ENCODE results near the gene MAGI2. TPM values are rescaled to one million over a fixed set of nuclear protein-coding genes. Genes with fewer than 3 reads are reported as not detected.

Gene MAGI2
- total RNA-seq, 6 experiments from 2014 or later, result 7.1 to 9.8 (median 8.5) TPM

DNA sequence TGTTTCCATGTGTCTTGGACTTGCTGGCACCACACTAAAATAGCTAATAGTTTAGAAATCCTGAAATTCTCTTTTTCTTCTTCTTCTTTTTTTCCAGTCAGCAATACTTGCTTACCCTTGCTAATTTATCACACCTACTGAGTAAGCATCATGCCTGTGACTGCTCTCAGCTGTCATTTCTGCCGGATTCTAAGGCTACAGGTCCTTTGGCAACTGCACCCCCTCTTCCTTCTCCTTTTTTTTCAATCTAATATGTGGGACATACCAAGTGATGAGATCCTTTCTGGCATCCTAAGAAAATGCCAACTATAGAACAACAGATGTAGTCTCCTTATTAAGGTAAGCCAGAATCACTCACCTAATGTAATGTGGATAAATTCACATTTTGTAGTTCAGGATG lies 444.7 kb downstream of the MAGI2 start:
- H3K27me3 Mint-ChIP-seq (ENCODE audit: insufficient read depth), result no peaks in the 10 kb centered on the region

DNA sequence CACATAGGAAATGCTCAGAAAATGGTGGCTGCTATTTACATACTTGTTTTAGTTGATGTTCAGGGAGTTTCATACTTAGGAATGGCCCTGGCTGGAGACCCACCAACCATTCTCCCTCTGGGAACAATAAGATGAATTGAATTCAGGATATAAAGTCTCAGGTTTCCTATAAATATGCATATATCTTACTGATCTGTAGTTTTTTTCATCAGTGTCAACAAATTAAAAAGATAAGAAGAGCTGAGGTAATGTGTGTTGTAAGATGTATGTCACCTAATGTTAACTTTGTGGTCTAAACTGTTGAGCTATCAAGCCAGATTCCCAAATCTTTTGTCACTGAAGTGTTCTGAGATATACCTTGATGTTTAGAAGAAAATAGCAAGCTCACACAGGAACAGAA lies 457.5 kb downstream of the MAGI2 start:
- Mint-ChIP-seq H3K27me3 (ENCODE audit: insufficient read depth) (no peaks in the 10 kb centered on the region; the same call in 1 of the 2 replicates), H3K4me1 (ENCODE audit: low read depth) (no peaks in the 10 kb centered on the region), H3K4me3 (no peak overlapping the region), H3K36me3 (ENCODE audit: low read depth) (no peaks in the 10 kb centered on the region), H3K27ac (no peak overlapping the region), H3K9me3 (no peaks in the 10 kb centered on the region)
- DNase-seq, result no peak
- TF ChIP-seq, protein P1, sequence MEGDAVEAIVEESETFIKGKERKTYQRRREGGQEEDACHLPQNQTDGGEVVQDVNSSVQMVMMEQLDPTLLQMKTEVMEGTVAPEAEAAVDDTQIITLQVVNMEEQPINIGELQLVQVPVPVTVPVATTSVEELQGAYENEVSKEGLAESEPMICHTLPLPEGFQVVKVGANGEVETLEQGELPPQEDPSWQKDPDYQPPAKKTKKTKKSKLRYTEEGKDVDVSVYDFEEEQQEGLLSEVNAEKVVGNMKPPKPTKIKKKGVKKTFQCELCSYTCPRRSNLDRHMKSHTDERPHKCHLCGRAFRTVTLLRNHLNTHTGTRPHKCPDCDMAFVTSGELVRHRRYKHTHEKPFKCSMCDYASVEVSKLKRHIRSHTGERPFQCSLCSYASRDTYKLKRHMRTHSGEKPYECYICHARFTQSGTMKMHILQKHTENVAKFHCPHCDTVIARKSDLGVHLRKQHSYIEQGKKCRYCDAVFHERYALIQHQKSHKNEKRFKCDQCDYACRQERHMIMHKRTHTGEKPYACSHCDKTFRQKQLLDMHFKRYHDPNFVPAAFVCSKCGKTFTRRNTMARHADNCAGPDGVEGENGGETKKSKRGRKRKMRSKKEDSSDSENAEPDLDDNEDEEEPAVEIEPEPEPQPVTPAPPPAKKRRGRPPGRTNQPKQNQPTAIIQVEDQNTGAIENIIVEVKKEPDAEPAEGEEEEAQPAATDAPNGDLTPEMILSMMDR (IDR thresholded peaks at IDR 0.05), result no peak

More for the DNA sequence above, 444.7 kb downstream of the MAGI2 start:
- no peaks in the 10 kb centered on the region for H3K9me3 Mint-ChIP-seq
- H3K27ac Mint-ChIP-seq, result no peak overlapping the region
- H3K4me1 Mint-ChIP-seq (ENCODE audit: low read depth), result peaks cover 4% of the 10 kb centered on the region; the same call in 1 of the 2 replicates
- no peak overlapping the region for H3K4me3 Mint-ChIP-seq
- H3K36me3 Mint-ChIP-seq (ENCODE audit: low read depth), result peaks cover 6% of the 10 kb centered on the region
- TF ChIP-seq, protein P1 (IDR thresholded peaks at IDR 0.05), result no peak
- no peak for DNase-seq

DNA sequence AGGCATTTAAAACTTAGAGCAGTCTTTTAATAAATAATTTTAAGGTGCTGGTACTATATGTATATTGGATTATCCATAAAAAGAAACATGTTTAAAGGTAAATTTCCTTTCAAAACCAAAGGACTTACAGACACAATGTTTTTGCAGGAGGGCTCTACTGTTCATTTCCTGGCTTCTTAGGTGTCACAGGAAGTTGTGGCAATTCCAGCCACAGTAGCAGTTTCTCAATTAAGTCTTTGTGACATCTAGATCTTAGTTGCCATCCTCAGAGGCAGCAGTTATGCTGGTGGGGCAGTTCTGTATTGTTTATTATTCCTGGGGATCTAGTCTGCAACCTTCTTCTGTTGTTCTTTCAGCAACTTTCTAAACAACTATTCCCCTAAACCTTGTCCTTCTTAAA lies 460.1 kb downstream of the MAGI2 start:
- H3K36me3 Mint-ChIP-seq (ENCODE audit: low read depth), result no peaks in the 10 kb centered on the region
- TF ChIP-seq, protein P1 (IDR thresholded peaks at IDR 0.05), result no peak
- H3K4me3 Mint-ChIP-seq, result no peak overlapping the region
- H3K27ac Mint-ChIP-seq, result no peak overlapping the region
- no peaks in the 10 kb centered on the region; the same call in 1 of the 2 replicates for H3K27me3 Mint-ChIP-seq (ENCODE audit: insufficient read depth)
- H3K9me3 Mint-ChIP-seq, result no peaks in the 10 kb centered on the region
- no peaks in the 10 kb centered on the region for H3K4me1 Mint-ChIP-seq (ENCODE audit: low read depth)
- no peak for DNase-seq

DNA sequence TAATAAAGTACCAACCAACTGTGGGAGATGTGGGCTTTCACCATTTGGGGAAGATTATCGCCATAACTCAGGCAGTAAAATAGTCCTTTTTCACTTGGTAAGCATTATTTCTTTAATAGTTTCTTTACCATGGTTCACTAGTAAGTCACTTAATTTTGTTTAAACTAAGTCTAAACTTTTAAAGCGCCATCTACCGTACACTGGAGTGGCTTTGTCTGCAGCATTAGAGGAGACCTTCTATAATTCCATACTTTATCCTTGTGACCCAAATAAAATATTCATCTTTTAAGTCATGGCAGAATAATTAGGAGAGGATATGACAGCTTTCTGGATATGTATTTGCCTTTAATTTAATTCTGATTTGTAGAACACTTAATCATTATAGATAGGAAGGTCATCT lies 468.0 kb downstream of the MAGI2 start:
- TF ChIP-seq, protein P1 (IDR thresholded peaks at IDR 0.05), result peak; percentile 36; the same call in 1 of the 2 replicates
- H3K27ac Mint-ChIP-seq, result no peak overlapping the region
- no peak overlapping the region for H3K4me3 Mint-ChIP-seq
- no peaks in the 10 kb centered on the region for H3K36me3 Mint-ChIP-seq (ENCODE audit: low read depth)
- DNase-seq, result no peak
- no peaks in the 10 kb centered on the region for H3K27me3 Mint-ChIP-seq (ENCODE audit: insufficient read depth)
- H3K9me3 Mint-ChIP-seq, result no peaks in the 10 kb centered on the region
- no peaks in the 10 kb centered on the region for H3K4me1 Mint-ChIP-seq (ENCODE audit: low read depth)

DNA sequence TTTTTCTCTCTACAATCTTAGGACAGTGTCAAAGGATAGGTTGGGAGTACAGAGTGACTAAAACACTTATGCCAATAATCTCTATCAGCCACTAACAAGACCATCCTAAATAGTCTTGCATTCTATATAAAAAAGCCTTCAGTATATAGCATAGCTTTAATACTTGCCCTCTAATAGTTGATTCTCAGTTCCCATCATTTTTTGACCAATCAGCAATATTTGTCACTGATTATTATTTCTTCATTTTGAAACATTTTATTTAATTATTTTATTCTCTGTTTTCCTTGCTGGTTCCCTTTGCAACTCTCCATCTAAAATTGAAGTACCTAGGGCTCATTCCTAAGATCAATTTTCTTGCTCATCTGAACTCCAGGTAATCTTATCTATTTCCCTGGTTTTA lies 470.0 kb downstream of the MAGI2 start:
- no peak overlapping the region for H3K27ac Mint-ChIP-seq
- TF ChIP-seq, protein P1 (IDR thresholded peaks at IDR 0.05), result no peak
- H3K9me3 Mint-ChIP-seq, result no peaks in the 10 kb centered on the region
- no peak for DNase-seq
- H3K27me3 Mint-ChIP-seq (ENCODE audit: insufficient read depth), result no peaks in the 10 kb centered on the region
- no peak overlapping the region for H3K4me3 Mint-ChIP-seq
- no peaks in the 10 kb centered on the region for H3K4me1 Mint-ChIP-seq (ENCODE audit: low read depth)
- peaks cover 7% of the 10 kb centered on the region; the same call in 1 of the 2 replicates for H3K36me3 Mint-ChIP-seq (ENCODE audit: low read depth)

Measured in HFFc6 (cell line).